ENCODE data around the gene PIEZO1. TPM values are rescaled to one million over a fixed set of nuclear protein-coding genes. Genes with fewer than 3 reads are reported as not detected.

The PIEZO1 gene
- total RNA-seq, 1 experiment from 2014 or later, result 224 TPM

- Histone ChIP-seq H3K27me3 (ENCODE audit: insufficient read depth, low read length) (no peaks in the 10 kb centered on the region), H3K9me2 (ENCODE audit: insufficient read depth) (no peaks in the 10 kb centered on the region), H4K20me1 (ENCODE audit: insufficient read depth) (no peaks in the 10 kb centered on the region), H3K36me3 (ENCODE audit: control insufficient read depth in 1 of 2, insufficient read depth in 2 of 2, low read length in 2 of 2) (peaks cover 36 to 66% of the 10 kb centered on the region in 2 experiments; a peak in 3 of 4 replicates), H3K9ac (ENCODE audit: low read length) (no peak overlapping the region), H3K4me1 (ENCODE audit: control insufficient read depth in 1 of 2, insufficient read depth in 2 of 2, low read length in 2 of 2) (no peaks in the 10 kb centered on the region), H3K4me2 (ENCODE audit: low read length) (no peak overlapping the region), H2AFZ (ENCODE audit: low read depth, low read length, poor library complexity, severe bottlenecking) (no peak overlapping the region), H3K9me3 (ENCODE audit: control insufficient read depth in 1 of 2, insufficient read depth in 1 of 2, low read depth in 1 of 2, low read length in 2 of 2) (no peaks in the 10 kb centered on the region), H3K27ac (ENCODE audit: low read depth, low read length) (no peak overlapping the region), H3K4me3 (replicated peaks in 1 of 2; ENCODE audit: low read depth in 1 of 2, low read length in 2 of 2) (no peak overlapping the region), H3K79me2 (ENCODE audit: insufficient read depth, low read length) (peaks cover 13% of the 10 kb centered on the region; the same call in 1 of the 2 replicates)
- ATAC-seq (no peak), DNase-seq (ENCODE audit: low read depth, low spot score) (no peak)
- ChIA-PET POLR2A (interaction anchor here (0.7 kb wide), 1 partner anchor 15 kb away, joined by 3 read pairs; no protein-coding TSS in a partner anchor), RAD21 (ENCODE audit: low non-redundant PET in 1 of 2, low total read pairs in 2 of 2, uncharacterized antibody in 2 of 2, unreplicated experiment in 2 of 2) (no interaction called here), CTCF (no interaction called here)
- intact Hi-C loops (cut with micrococcal nuclease), result no loop called here
- BruUV-seq (replicated peaks), result no TSS peak
- no peak for TF ChIP-seq YY1 (IDR thresholded peaks at IDR 0.05; ENCODE audit: extremely low read depth, insufficient replicate concordance, low read depth, low read length)
- TF ChIP-seq SP1 (IDR thresholded peaks at IDR 0.05; ENCODE audit: low read depth), result no peak
- no peak for TF ChIP-seq SRF (IDR thresholded peaks at IDR 0.05; ENCODE audit: low read depth)
- TF ChIP-seq RAD21 (IDR thresholded peaks at IDR 0.05; ENCODE audit: low read depth), result no peak
- TF ChIP-seq REST (IDR thresholded peaks at IDR 0.05; ENCODE audit: low read depth), result no peak
- TF ChIP-seq SIN3A (IDR thresholded peaks at IDR 0.05; ENCODE audit: low read depth), result no peak
- no peak for TF ChIP-seq ZNF274 (IDR thresholded peaks at IDR 0.05; ENCODE audit: low read depth, low read length)
- TF ChIP-seq ZBTB33 (IDR thresholded peaks at IDR 0.05; ENCODE audit: extremely low read depth, insufficient replicate concordance, low read length), result no peak
- no peak for TF ChIP-seq EGR1 (IDR thresholded peaks at IDR 0.05; ENCODE audit: low read depth)
- TF ChIP-seq POLR2A (IDR thresholded peaks at IDR 0.05; ENCODE audit: borderline replicate concordance, extremely low read depth, insufficient read depth, insufficient read length), result no peak
Measured at GRCh38 chr16:88730632-88731607, 54.1 kb downstream of the PIEZO1 start.

Data from HCT116 (cell line).